K562 (cell line): Measurements from ENCODE around the gene TRPM4. TPM values are rescaled to one million over a fixed set of nuclear protein-coding genes. Genes with fewer than 3 reads are reported as not detected.

Experiments used
- ATAC-seq: fragments of 200-7000 bp; cut with Tn5 transposase; 3 replicates; pipeline ENCODE4 v1.9.1; 2020; ENCODE audit warnings: moderate library complexity
- BruUV-seq: library from RNA; stranded (reverse); fragments of 400-500 nt; replicated peaks from 2 replicates; lab custom pipeline; 2021; lab: Mats Ljungman, UMichigan
- CTCF ChIA-PET: fragments of 300-600 bp; formaldehyde crosslinking; extraction: SDS; loops from one replicate; lab custom pipeline; 2021; ENCODE audit warnings: low intra/inter-chr PET ratio; lab: Yijun Ruan, JAX
- POLR2A ChIA-PET: fragments of 300-600, 350-650 bp; sonication (Branson Sonifier 250); formaldehyde crosslinking; extraction: SDS; loops from one replicate; lab custom pipeline; 2021; ENCODE audit warnings: antibody characterized with exemption, inconsistent platforms; lab: Yijun Ruan, JAX
- DNase-seq, 4 experiments: peaks; one replicate each; pipeline versions ENCODE4 v3.0.0 to v3.0.0-alpha.2; 2011 to 2018; ENCODE audit warnings: low spot score in 3 of 4, mixed read lengths in 3 of 4; ENCODE audit errors: extremely low read depth in 1 of 4
- FAIRE-seq: peaks from 2 replicates; lab custom pipeline; 2011; peaks lifted over from hg19 to GRCh38; lab: Jason Lieb, UNC
- H2AFZ ChIP-seq: 2 replicates; pipeline ENCODE4 v1.6.0; 2011; ENCODE audit warnings: low read depth, low read length, control low read depth, inconsistent platforms
- H3K27ac ChIP-seq: fragments of 200-600 bp; 3 replicates; pipeline ENCODE4 v1.8.0; 2011; ENCODE audit warnings: low read depth, mild to moderate bottlenecking, control low read depth, inconsistent platforms, low read length, moderate library complexity, mixed read lengths; ENCODE audit errors: extremely low read depth
- H3K27me3 ChIP-seq, 2 experiments: fragments of 300-600 bp in 1 of 2; 2 replicates in 1 of 2; 3 replicates in 1 of 2; pipeline versions ENCODE4 v1.6.0 to v1.8.0; 2011; ENCODE audit warnings: inconsistent platforms in 2 of 2, low read length in 2 of 2, mild to moderate bottlenecking in 1 of 2, mixed read lengths in 1 of 2, moderate library complexity in 1 of 2; ENCODE audit not compliant: control insufficient read depth in 2 of 2, insufficient read depth in 2 of 2
- H3K36me3 ChIP-seq: fragments of 300-600 bp; 3 replicates; pipeline ENCODE4 v1.8.0; 2011; ENCODE audit warnings: mild to moderate bottlenecking, low read length, inconsistent platforms; ENCODE audit not compliant: control insufficient read depth, insufficient read depth
- H3K4me1 ChIP-seq, 2 experiments: fragments of 200-600 bp in 1 of 2; replicated peaks in 1 of 2; 2 replicates in 1 of 2; 3 replicates in 1 of 2; pipeline versions ENCODE4 v1.5.1 to v1.8.0; 2011; ENCODE audit warnings: inconsistent platforms in 2 of 2, low read length in 2 of 2, mild to moderate bottlenecking in 1 of 2, mixed read lengths in 1 of 2, moderate library complexity in 1 of 2; ENCODE audit not compliant: control insufficient read depth in 2 of 2, insufficient read depth in 2 of 2
- H3K4me2 ChIP-seq: 2 replicates; pipeline ENCODE4 v1.6.1; 2011; ENCODE audit warnings: low read length, control low read depth, inconsistent platforms, mixed read lengths; ENCODE audit not compliant: insufficient read depth
- H3K4me3 ChIP-seq: fragments of 200-600 bp; sonication (generic), shearing (Covaris generic); 2 replicates; pipeline ENCODE4 v1.5.1; 2016; ENCODE audit warnings: control low read depth, inconsistent platforms
- H3K79me2 ChIP-seq: fragments of 200-600 bp; 3 replicates; pipeline ENCODE4 v1.8.0; 2011; ENCODE audit warnings: low read length, inconsistent platforms; ENCODE audit not compliant: control insufficient read depth, insufficient read depth
- H3K9ac ChIP-seq, 2 experiments: 2 replicates each; pipeline versions ENCODE4 v1.6.0 to v1.6.1; 2011; ENCODE audit warnings: low read depth in 2 of 2, low read length in 2 of 2, control low read depth in 1 of 2, inconsistent platforms in 1 of 2, mild to moderate bottlenecking in 1 of 2, mixed read lengths in 1 of 2; ENCODE audit not compliant: insufficient read depth in 1 of 2
- H3K9me1 ChIP-seq: one replicate; pipeline ENCODE4 v1.6.0; 2011; ENCODE audit warnings: inconsistent platforms, mild to moderate bottlenecking, low read length, moderate library complexity; ENCODE audit not compliant: control insufficient read depth, insufficient read depth
- H3K9me3 ChIP-seq: replicated peaks from 2 replicates; pipeline ENCODE4 v1.5.1; 2011; ENCODE audit warnings: low read depth, low read length, inconsistent platforms; ENCODE audit not compliant: control insufficient read depth, insufficient read depth
- H4K20me1 ChIP-seq: replicated peaks from 2 replicates; pipeline ENCODE4 v1.6.1; 2011; ENCODE audit warnings: low read length, inconsistent platforms, mixed read lengths; ENCODE audit not compliant: control insufficient read depth, insufficient read depth
- ATF1 ChIP-seq, 2 experiments: fragments of 450-650 bp in 1 of 2; IDR thresholded peaks; 2 replicates each; pipeline ENCODE4 v1.6.1; 2016; ENCODE audit warnings: missing compliant biosample characterization in 1 of 2, missing genetic modification characterization in 1 of 2
- CREM ChIP-seq: IDR thresholded peaks from 2 replicates; pipeline ENCODE4 v1.6.1; 2014; ENCODE audit warnings: antibody characterized with exemption, low read depth
- EHMT2 ChIP-seq: fragments of 450-650 bp; IDR thresholded peaks from 2 replicates; pipeline ENCODE4 v1.6.1; 2018; ENCODE audit warnings: antibody characterized with exemption
- FOXA3 ChIP-seq, 2 experiments: fragments of 450-650 bp in 1 of 2; sonication (generic) in 1 of 2; formaldehyde crosslinking; IDR thresholded peaks in 1 of 2; conservative IDR thresholded peaks in 1 of 2; 2 replicates each; pipeline versions ENCODE4 v1.4.0 to v1.8.0; 2020 to 2022; ENCODE audit warnings: mild to moderate bottlenecking in 2 of 2, missing genetic modification reagents in 1 of 2
- NFRKB ChIP-seq: fragments of 450-650 bp; IDR thresholded peaks from 2 replicates; pipeline ENCODE4 v1.6.1; 2016; ENCODE audit warnings: low read depth
- POLR2G ChIP-seq: fragments of 200-400 bp; formaldehyde crosslinking; IDR thresholded peaks from 2 replicates; pipeline ENCODE4 v1.6.1; 2017; ENCODE audit warnings: low read depth, mild to moderate bottlenecking, antibody characterized with exemption, low read length, moderate library complexity
- PRDM10 ChIP-seq: fragments of 450-650 bp; IDR thresholded peaks from 2 replicates; pipeline ENCODE4 v1.6.1; 2018; ENCODE audit not compliant: partially characterized antibody
- RCOR1 ChIP-seq, 2 experiments: IDR thresholded peaks; 2 replicates each; pipeline ENCODE4 v1.6.1; 2012; ENCODE audit warnings: low read depth in 2 of 2, low read length in 2 of 2, borderline replicate concordance in 1 of 2, improper control_type of control experiment in 1 of 2
- SIN3A ChIP-seq, 2 experiments: fragments of 150-350 bp in 1 of 2; IDR thresholded peaks; 2 replicates each; pipeline ENCODE4 v1.6.1; 2011 to 2016; ENCODE audit warnings: borderline replicate concordance in 2 of 2, low read depth in 2 of 2, low read length in 2 of 2, mild to moderate bottlenecking in 2 of 2, moderate library complexity in 2 of 2; ENCODE audit not compliant: control insufficient read depth in 1 of 2
- TFAP4 ChIP-seq: sonication (generic); formaldehyde crosslinking; IDR thresholded peaks from 2 replicates; pipeline ENCODE4 v1.8.0; 2022; ENCODE audit warnings: missing genetic modification reagents, mild to moderate bottlenecking, moderate library complexity, borderline replicate concordance
- VEZF1 ChIP-seq: fragments of 200-800 bp; sonication (Bioruptor generic); IDR thresholded peaks from 2 replicates; pipeline ENCODE4 v1.6.1; 2017; ENCODE audit warnings: missing genetic modification characterization, missing compliant biosample characterization
- ZBTB9 ChIP-seq: fragments of 450-650 bp; formaldehyde crosslinking; IDR thresholded peaks from 2 replicates; pipeline ENCODE4 v1.4.0; 2020; ENCODE audit warnings: mild to moderate bottlenecking, moderate library complexity
- WGBS: fragments of 100-300 bp; shearing (Covaris generic); methylation state at CpG from one replicate; pipeline ENCODE4 v1.1.6; 2016; ENCODE audit warnings: low coverage, mixed read lengths; ENCODE audit not compliant: insufficient coverage; ENCODE audit errors: missing lambda C conversion rate; 5-methylcytosine and 5-hydroxymethylcytosine counted together
- in situ Hi-C: fragments of 300-500 bp; cut with MboI; formaldehyde crosslinking; loops from 4 replicates; pipeline ENCODE4 v1.15.0; 2018; ENCODE audit warnings: inconsistent platforms, mixed read lengths
- intact Hi-C: fragments of 100-400 bp; cut with micrococcal nuclease; formaldehyde crosslinking; loops from 2 replicates; pipeline ENCODE4 v1.14.2; 2022
- polyA plus RNA-seq, 8 experiments: library from polyadenylated mRNA; depleted of rRNA in 4 of 8; stranded (reverse) in 5 of 8; unstranded in 3 of 8; fragments of >200 nt; fragmentation: Nextera tagmentation in 2 of 8; fragmentation: Illumina TruSeq in 1 of 8; extraction: Ambion mirVana in 2 of 8; extraction: Trizol in 1 of 8; gene quantifications; 2 replicates each; pipeline versions ENCODE4 v1.2.1 to v1.2.3, GENCODE V29; 2011 to 2014; ENCODE audit warnings: inconsistent platforms in 1 of 8, missing spikeins in 1 of 8
- total RNA-seq, 7 experiments: library from RNA; depleted of rRNA in 6 of 7; stranded (reverse); fragments of >200 nt in 6 of 7; fragmentation: Illumina TruSeq in 2 of 7; extraction: Trizol in 2 of 7; gene quantifications; 2 replicates each; pipeline versions ENCODE4 v1.2.1 to v1.2.3, GENCODE V29; 2011 to 2021; ENCODE audit warnings: low replicate concordance in 1 of 7

The TRPM4 gene
- total and polyA plus RNA-seq, 9 of the 15 experiments (the other 6 are each of a cell fraction or from before 2014, with no cell fraction given), result 6.5 to 45.4 (median 15.2) TPM

GRCh38 chr19:49200238-49200862, 42.8 kb downstream of the TRPM4 start:
- Histone ChIP-seq H3K4me2 (peak overlapping the region; percentile 78), H3K27me3 (no peaks in the 10 kb centered on the region), H3K4me1 (peaks cover 0 to 14% of the 10 kb centered on the region in 2 experiments; a peak in 3 of 5 replicates), H3K27ac (peak overlapping the region; percentile 72; the same call in 1 of the 3 replicates), H2AFZ (peak overlapping the region; percentile 54), H3K79me2 (no peaks in the 10 kb centered on the region), H3K9me3 (no peaks in the 10 kb centered on the region), H3K9ac (peak overlapping the region in 1 of 2 experiments; percentile 65; a peak in 1 of 4 replicates), H3K9me1 (no peaks in the 10 kb centered on the region), H4K20me1 (no peaks in the 10 kb centered on the region), H3K4me3 (peak overlapping the region; percentile 31), H3K36me3 (peaks cover 36% of the 10 kb centered on the region; the same call in 2 of the 3 replicates)
- DNase-seq (peak; percentile 84 to 97 (median 96)), ATAC-seq (peak; percentile 97), FAIRE-seq (peak; percentile 95)
- in situ Hi-C loops (no loop called here), intact Hi-C loops (no loop called here)
- ChIA-PET POLR2A (interaction anchor here (0.7 to 3.0 kb wide), 6 partner anchors 25 to 198 kb away, joined by 3 to 22 read pairs (median 4); no protein-coding TSS in a partner anchor), CTCF (interaction anchor here (0.6 kb wide), 1 partner anchor 9 kb away, joined by 3 read pairs; no protein-coding TSS in a partner anchor)
- WGBS, result 45% methylated on average over 18 of the region's 29 CpGs
- no TSS peak for BruUV-seq
- TF ChIP-seq RCOR1 (IDR thresholded peaks at IDR 0.05; ENCODE audit: borderline replicate concordance in 1 of 2, low read depth in 2 of 2, low read length in 2 of 2) (no peak), PRDM10 (peak; percentile 6), POLR2G (peak; percentile 50; the same call in 1 of the 2 replicates), NFRKB (no peak), ZBTB9 (CRISPR knock-in tag) (peak; percentile 68; the same call in 1 of the 2 replicates), ATF1 (CRISPR knock-in tag; IDR thresholded peaks at IDR 0.05) (no peak), ATF1 (tag; IDR thresholded peaks at IDR 0.05) (peak; percentile 48), VEZF1 (CRISPR knock-in tag) (peak; percentile 42; the same call in 1 of the 2 replicates), CREM (0 out of 2 replicates have a peak, but pooled peaks have one; percentile 60), TFAP4 (CRISPR knock-in tag) (peak; percentile 98), EHMT2 (peak; percentile 75), SIN3A (IDR thresholded peaks at IDR 0.05; ENCODE audit: borderline replicate concordance in 2 of 2, control insufficient read depth in 1 of 2, low read depth in 2 of 2, low read length in 2 of 2) (peak in 1 of 2 experiments; percentile 50; a peak in 1 of 4 replicates), FOXA3 (CRISPR knock-in tag; conservative IDR thresholded peaks at IDR 0.05 in 1 of 2, IDR thresholded peaks at IDR 0.05 in 1 of 2) (no peak)
